ENCODE results near the gene KMT5C.
"Not testable (repeated sequence)": the region's sequence is repeated elsewhere in the genome, so short reads cannot be mapped to it uniquely, and the experiment has no call there.

The KMT5C gene

DNA sequence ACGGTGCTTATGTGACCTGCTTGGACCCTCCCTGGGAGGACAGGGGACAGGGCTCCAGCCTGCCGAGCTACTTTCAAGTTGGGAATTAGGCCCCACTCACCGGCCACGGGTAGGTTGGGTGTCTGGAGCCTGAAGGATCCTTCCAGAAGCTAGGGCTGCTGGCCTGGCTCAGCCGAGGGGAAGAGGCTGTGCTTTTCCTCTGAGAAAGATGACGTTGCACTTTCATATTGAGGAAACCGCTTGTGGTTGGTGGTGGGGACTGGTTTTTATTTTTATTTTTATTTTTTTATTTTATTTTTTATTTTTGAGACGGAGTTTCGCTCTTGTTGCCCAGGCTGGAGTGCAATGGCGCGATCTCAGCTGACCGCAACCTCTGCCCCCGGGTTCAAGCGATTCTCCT lies 14.5 kb upstream of the KMT5C start, which contains the start of gene TMEM150B:
Gene TMEM150B (minus strand): TSS at position 170 of the 400 bp plus-strand sequence. CDS start 4,305 bp downstream, outside the sequence.
- Histone ChIP-seq H3K4me3 (replicated peaks; ENCODE audit: low read depth, low read length) (no peak within 1 kb of the TSS), H3K36me3 (ENCODE audit: control insufficient read depth, insufficient read depth, low read length) (no peaks in the 10 kb centered on the region), H3K27me3 (replicated peaks; ENCODE audit: control insufficient read depth, insufficient read depth, low read length) (no peaks in the 10 kb centered on the region)
- TF ChIP-seq, protein P1, sequence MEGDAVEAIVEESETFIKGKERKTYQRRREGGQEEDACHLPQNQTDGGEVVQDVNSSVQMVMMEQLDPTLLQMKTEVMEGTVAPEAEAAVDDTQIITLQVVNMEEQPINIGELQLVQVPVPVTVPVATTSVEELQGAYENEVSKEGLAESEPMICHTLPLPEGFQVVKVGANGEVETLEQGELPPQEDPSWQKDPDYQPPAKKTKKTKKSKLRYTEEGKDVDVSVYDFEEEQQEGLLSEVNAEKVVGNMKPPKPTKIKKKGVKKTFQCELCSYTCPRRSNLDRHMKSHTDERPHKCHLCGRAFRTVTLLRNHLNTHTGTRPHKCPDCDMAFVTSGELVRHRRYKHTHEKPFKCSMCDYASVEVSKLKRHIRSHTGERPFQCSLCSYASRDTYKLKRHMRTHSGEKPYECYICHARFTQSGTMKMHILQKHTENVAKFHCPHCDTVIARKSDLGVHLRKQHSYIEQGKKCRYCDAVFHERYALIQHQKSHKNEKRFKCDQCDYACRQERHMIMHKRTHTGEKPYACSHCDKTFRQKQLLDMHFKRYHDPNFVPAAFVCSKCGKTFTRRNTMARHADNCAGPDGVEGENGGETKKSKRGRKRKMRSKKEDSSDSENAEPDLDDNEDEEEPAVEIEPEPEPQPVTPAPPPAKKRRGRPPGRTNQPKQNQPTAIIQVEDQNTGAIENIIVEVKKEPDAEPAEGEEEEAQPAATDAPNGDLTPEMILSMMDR (IDR thresholded peaks at IDR 0.05; ENCODE audit: insufficient read depth, low read length, poor library complexity, severe bottlenecking) = no peak
- DNase-seq (ENCODE audit: extremely low read depth, insufficient read length) = no peak

DNA sequence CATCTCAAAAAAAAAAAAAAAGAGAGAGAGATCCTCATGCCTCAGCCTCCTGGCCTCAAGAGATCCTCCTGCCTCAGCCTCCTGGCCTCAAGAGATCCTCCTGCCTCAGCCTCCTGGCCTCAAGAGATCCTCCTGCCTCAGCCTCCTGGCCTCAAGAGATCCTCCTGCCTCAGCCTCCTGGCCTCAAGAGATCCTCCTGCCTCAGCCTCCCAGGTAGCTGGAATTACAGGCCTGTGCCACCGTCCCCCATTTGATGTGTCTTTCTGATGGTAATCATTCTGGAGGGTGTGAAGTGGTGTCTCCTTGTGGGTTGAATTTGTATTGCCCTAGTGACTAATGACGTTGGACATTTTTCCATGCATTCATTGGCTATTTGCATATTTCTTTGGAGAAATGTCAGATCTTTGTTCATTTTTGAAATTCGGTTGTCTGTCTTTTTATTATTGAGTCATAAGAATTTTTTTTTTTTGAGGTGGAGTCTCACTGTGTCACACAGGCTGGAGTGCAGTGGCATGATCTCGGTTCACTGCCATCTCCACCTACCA lies 10.8 kb upstream of the KMT5C start:
- not testable (repeated sequence) for H3K36me3 ChIP-seq (ENCODE audit: control insufficient read depth, insufficient read depth, low read length); H3K4me3 ChIP-seq (replicated peaks; ENCODE audit: low read depth, low read length); H3K27me3 ChIP-seq (replicated peaks; ENCODE audit: control insufficient read depth, insufficient read depth, low read length); DNase-seq (ENCODE audit: extremely low read depth, insufficient read length)

DNA sequence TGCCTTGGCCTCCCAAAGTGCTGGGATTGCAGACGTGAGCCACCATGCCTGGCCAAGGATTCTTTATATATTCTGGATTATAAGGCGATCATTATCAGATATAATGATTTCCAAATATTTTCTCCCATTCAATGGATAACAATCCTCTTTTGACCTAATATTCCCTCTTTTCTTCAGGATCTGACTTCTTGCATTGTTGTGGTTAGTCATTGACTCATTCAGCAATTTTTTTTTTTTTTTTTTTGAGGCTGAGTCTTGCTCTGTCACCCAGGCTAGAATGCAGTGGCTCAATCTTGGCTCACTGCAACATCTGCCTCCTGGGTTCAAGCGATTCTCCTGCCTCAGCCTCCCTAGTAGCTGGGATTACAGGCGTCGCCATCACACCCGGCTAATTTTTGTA lies 9.9 kb upstream of the KMT5C start:
- DNase-seq (ENCODE audit: extremely low read depth, insufficient read length); H3K36me3 ChIP-seq (ENCODE audit: control insufficient read depth, insufficient read depth, low read length); H3K27me3 ChIP-seq (replicated peaks; ENCODE audit: control insufficient read depth, insufficient read depth, low read length); H3K4me3 ChIP-seq (replicated peaks; ENCODE audit: low read depth, low read length): not testable (repeated sequence)

DNA sequence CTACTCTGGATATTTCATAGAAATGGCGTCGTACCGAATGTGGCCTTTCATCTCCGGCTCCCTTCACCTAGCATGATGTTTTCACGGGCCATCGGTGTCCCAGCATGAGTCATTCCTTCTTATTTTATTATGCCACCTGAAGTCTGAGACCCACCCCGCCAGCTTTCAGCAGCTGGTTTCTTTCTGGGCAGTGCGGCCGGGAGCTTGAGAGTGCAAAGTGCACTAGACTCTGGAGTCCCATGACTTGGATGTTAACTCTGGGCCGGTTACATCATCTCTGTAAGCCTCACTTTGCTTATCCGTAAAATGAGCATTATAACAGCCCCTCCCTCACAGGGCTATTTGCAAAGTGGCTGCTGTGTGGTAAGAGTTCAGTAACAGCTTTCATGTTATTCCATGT lies 5.8 kb upstream of the KMT5C start:
- no peak for DNase-seq (ENCODE audit: extremely low read depth, insufficient read length)
- Histone ChIP-seq H3K36me3 (ENCODE audit: control insufficient read depth, insufficient read depth, low read length) (no peaks in the 10 kb centered on the region), H3K4me3 (replicated peaks; ENCODE audit: low read depth, low read length) (no peak overlapping the region), H3K27me3 (replicated peaks; ENCODE audit: control insufficient read depth, insufficient read depth, low read length) (no peaks in the 10 kb centered on the region)
- TF ChIP-seq, protein P1 (IDR thresholded peaks at IDR 0.05; ENCODE audit: insufficient read depth, low read length, poor library complexity, severe bottlenecking) = no peak

DNA sequence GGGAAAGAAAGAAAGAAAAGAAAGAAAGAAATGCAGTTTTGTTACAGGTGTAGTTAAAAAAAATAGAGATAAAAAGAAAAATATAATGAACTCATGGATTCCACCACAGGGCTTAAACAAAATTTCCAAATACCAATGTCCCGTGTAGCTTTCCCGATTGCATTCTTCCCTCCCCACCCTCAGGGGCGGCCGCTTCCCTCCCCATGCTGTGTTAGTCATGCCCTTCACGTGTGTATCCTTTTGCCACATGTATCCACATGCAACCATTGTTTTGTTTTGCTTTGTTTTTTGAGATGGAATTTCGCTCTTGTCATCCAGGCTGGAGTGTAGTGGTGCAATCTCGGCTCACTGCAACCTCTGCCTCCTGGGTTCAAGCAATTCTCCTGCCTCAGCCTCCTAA lies 3.6 kb upstream of the KMT5C start:
- TF ChIP-seq, protein P1 (IDR thresholded peaks at IDR 0.05; ENCODE audit: insufficient read depth, low read length, poor library complexity, severe bottlenecking) = no peak
- H3K36me3 ChIP-seq (ENCODE audit: control insufficient read depth, insufficient read depth, low read length) = no peaks in the 10 kb centered on the region
- no peaks in the 10 kb centered on the region for H3K27me3 ChIP-seq (replicated peaks; ENCODE audit: control insufficient read depth, insufficient read depth, low read length)
- H3K4me3 ChIP-seq (replicated peaks; ENCODE audit: low read depth, low read length) = no peak overlapping the region
- no peak for DNase-seq (ENCODE audit: extremely low read depth, insufficient read length)

DNA sequence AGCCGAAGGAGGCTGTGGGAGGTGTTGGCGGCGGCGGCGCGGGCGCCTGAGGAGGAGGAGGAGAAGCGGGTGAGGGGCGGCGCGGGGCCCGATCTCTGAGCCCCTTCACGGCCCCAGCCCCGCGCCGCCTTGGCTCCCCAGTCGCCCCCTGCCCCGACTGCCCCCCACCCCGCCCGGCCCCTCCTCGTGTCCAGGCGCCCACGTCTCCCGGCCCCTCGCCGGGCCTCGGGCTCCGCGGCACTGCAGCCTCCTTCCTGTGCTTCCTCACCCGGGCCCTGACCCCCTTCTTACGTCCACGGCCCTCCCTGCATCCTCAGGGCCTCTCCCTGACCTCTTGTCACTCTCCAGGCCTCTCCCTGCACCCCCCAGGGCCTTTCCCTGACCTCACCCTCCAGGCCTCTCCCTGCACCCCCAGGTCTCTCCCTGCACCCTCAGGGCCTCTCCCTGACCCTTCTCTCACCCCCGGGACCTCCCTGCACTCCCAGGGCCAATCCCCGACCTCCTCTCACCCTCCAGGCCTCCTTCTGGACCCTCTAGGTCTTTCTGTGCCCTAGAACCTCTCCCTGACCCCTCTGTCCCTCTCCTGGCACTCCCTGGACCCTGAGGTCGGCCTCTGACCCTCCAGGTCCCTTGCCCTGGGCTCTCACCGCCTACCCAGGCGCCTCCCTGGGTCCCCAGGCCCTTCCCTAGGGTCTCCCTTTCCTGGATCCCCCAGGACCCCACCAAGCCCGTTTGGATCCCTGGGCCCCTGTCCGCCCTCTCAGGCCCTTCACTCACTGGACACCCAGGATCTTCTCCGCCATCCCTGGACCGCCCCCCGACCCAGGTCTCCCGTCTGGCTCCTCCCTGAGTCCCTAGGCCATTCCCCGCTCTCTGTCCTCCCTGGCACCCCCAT lies 460 bp downstream of the KMT5C start:
- H3K27me3 ChIP-seq (replicated peaks; ENCODE audit: control insufficient read depth, insufficient read depth, low read length) = no peaks in the 10 kb centered on the region
- DNase-seq (ENCODE audit: extremely low read depth, insufficient read length) = no peak
- TF ChIP-seq, protein P1 (IDR thresholded peaks at IDR 0.05; ENCODE audit: insufficient read depth, low read length, poor library complexity, severe bottlenecking) = no peak
- H3K4me3 ChIP-seq (replicated peaks; ENCODE audit: low read depth, low read length) = peak overlapping the region; percentile 71
- no peaks in the 10 kb centered on the region; the same call in none of the 2 replicates for H3K36me3 ChIP-seq (ENCODE audit: control insufficient read depth, insufficient read depth, low read length)
